Stimulated activated effector memory CD8-positive, alpha-beta T cell treated with anti-CD3 and anti-CD28 coated beads, Interleukin-12 subunit alpha, Interleukin-12 subunit beta, amount 100 ng/mL, for 72 hours (primary cell): ENCODE data around the gene C4orf46.

Experiments
- ATAC-seq: fragments of 150-1000 bp; cut with Tn5 transposase; 2 replicates; pipeline ENCODE4 v1.10.0; 2021
- DNase-seq, 2 donors: peaks; one replicate each; pipeline ENCODE4 v3.0.0; 2021 to 2022; ENCODE audit warnings: low spot score in 2 of 2
- H3K27ac Mint-ChIP-seq: one replicate; pipeline ENCODE4 v1.8.0; 2022; ENCODE audit warnings: mild to moderate bottlenecking, mixed read lengths
- H3K36me3 Mint-ChIP-seq: one replicate; pipeline ENCODE4 v1.8.0; 2022; ENCODE audit warnings: mild to moderate bottlenecking, mixed read lengths
- H3K4me1 Mint-ChIP-seq: one replicate; pipeline ENCODE4 v1.8.0; 2022; ENCODE audit warnings: mixed read lengths
- H3K4me3 Mint-ChIP-seq: one replicate; pipeline ENCODE4 v1.8.0; 2022; ENCODE audit warnings: mild to moderate bottlenecking, mixed read lengths
- H3K9me3 Mint-ChIP-seq: one replicate; pipeline ENCODE4 v1.8.0; 2022; ENCODE audit warnings: mixed read lengths

The C4orf46 gene

DNA sequence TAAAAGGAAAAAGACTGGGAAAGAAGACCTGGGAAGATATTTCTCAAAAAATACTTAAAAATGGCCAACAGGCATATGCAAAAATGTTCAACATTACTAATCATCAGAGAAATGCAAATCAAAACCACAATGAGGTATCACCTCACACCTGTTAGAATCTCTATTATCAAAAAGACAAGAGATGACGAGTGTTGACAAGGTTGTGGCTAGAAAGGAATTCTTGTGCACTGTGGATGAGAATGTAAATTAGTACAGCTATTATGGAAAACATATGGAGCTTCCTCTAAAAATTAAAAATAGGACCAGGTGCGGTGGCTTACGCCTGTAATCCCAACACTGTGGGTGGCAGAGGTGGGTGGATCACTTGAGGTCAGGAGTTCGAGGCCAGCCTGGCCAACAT lies 50.0 kb downstream of the C4orf46 start:
- H3K9me3 Mint-ChIP-seq = no peaks in the 10 kb centered on the region
- no peaks in the 10 kb centered on the region for H3K36me3 Mint-ChIP-seq
- no peak overlapping the region for H3K4me3 Mint-ChIP-seq
- DNase-seq (no peak), ATAC-seq (no peak)
- no peak overlapping the region for H3K27ac Mint-ChIP-seq
- no peaks in the 10 kb centered on the region for H3K4me1 Mint-ChIP-seq

DNA sequence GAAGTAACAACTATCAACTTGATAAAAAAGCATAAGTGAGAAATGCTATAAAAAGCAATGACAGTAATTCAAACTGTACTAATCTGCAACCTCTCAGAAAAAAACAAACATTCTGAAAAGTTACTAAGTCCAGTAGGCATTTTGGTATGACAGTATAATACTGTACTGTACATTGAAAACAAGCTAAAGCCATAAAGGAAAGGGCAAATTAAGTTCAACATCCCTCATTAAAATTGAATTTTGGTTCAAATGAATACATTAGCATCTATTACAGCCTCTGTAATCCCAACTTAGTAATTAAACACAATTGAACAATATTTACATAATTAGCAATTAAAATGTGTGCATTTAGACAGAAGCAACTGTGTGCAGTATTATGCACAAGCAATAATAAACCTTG lies 53.7 kb downstream of the C4orf46 start:
- ATAC-seq = no peak
- H3K27ac Mint-ChIP-seq = no peak overlapping the region
- no peaks in the 10 kb centered on the region for H3K36me3 Mint-ChIP-seq
- H3K9me3 Mint-ChIP-seq = no peaks in the 10 kb centered on the region
- H3K4me3 Mint-ChIP-seq = no peak overlapping the region
- no peaks in the 10 kb centered on the region for H3K4me1 Mint-ChIP-seq
- DNase-seq = no peak
